ENCODE results near the gene LLGL2. TPM values are rescaled to one million over a fixed set of nuclear protein-coding genes. Genes with fewer than 3 reads are reported as not detected.
"Not testable (repeated sequence)": the region's sequence is repeated elsewhere in the genome, so short reads cannot be mapped to it uniquely, and the experiment has no call there.

LLGL2 gene
- polyA plus RNA-seq (2013), result 9.5 TPM

GRCh38 chr17:75524970-75525805, at the start of gene LLGL2:
Gene LLGL2 (plus strand): TSS chr17:75525697. CDS start chr17:75543427, 17,730 bp downstream.
- H3K27ac ChIP-seq (ENCODE audit: insufficient read depth in 1 of 2, low read depth in 1 of 2, low read length in 2 of 2, poor library complexity in 1 of 2, severe bottlenecking in 2 of 2), result no peak within 1 kb of the TSS

GRCh38 chr17:75475851-75476250, 49.6 kb upstream of the LLGL2 start:
- CTCF ChIA-PET, result interaction anchor here (1.0 to 2.7 kb wide), 3 partner anchors 11 to 38 kb away, joined by 3 to 9 read pairs (median 5); no protein-coding TSS in a partner anchor
- peaks cover 5 to 47% (median 36%) of the 10 kb centered on the region in 4 experiments for H3K36me3 ChIP-seq (ENCODE audit: control insufficient read depth in 4 of 4, insufficient read depth in 4 of 4, low read length in 3 of 4)
- 100% methylated on average over 1 of the region's 3 CpGs for WGBS (ENCODE audit: insufficient coverage)
- H3K27ac ChIP-seq (ENCODE audit: insufficient read depth in 1 of 2, low read depth in 1 of 2, low read length in 2 of 2, poor library complexity in 1 of 2, severe bottlenecking in 2 of 2), result no peak overlapping the region
- no peak overlapping the region for H3K4me3 ChIP-seq (ENCODE audit: control insufficient read depth in 1 of 7, extremely low read depth in 1 of 7, insufficient read depth in 4 of 7, low read depth in 2 of 7, low read length in 6 of 7)
- H3K27me3 ChIP-seq (replicated peaks in 2 of 5; ENCODE audit: control insufficient read depth in 4 of 5, insufficient read depth in 5 of 5, low read length in 4 of 5), result no peaks in the 10 kb centered on the region
- no peaks in the 10 kb centered on the region for H3K4me1 ChIP-seq (ENCODE audit: control extremely low read depth in 1 of 4, control insufficient read depth in 4 of 4, insufficient read depth in 4 of 4, low read length in 3 of 4)
- POLR2A ChIA-PET, result no interaction called here
- no peaks in the 10 kb centered on the region for H3K9me3 ChIP-seq (ENCODE audit: control extremely low read depth in 1 of 5, control insufficient read depth in 4 of 5, insufficient read depth in 2 of 5, low read depth in 1 of 5, low read length in 4 of 5)
- no peak for DNase-seq

More at GRCh38 chr17:75524970-75525805, at the start of gene LLGL2:
- H3K4me1 ChIP-seq (ENCODE audit: control extremely low read depth in 1 of 4, control insufficient read depth in 4 of 4, insufficient read depth in 4 of 4, low read length in 3 of 4), result peaks cover 0 to 20% (median 19%) of the 10 kb centered on the region in 4 experiments
- peaks cover 0 to 12% (median 0%) of the 10 kb centered on the region in 5 experiments for H3K27me3 ChIP-seq (replicated peaks in 2 of 5; ENCODE audit: control insufficient read depth in 4 of 5, insufficient read depth in 5 of 5, low read length in 4 of 5)
- ChIA-PET CTCF (interaction anchor here (0.7 to 1.2 kb wide), 9 partner anchors 9 to 263 kb away, joined by 3 to 6 read pairs (median 3); partner anchors contain the start of gene TSEN54), POLR2A (interaction anchor here (0.8 to 2.3 kb wide), 5 partner anchors 9 to 66 kb away, joined by 3 to 8 read pairs (median 5); partner anchors contain the start of gene TSEN54)
- H3K9me3 ChIP-seq (ENCODE audit: control extremely low read depth in 1 of 5, control insufficient read depth in 4 of 5, insufficient read depth in 2 of 5, low read depth in 1 of 5, low read length in 4 of 5), result no peaks in the 10 kb centered on the region
- peaks cover 0 to 30% (median 15%) of the 10 kb centered on the region in 4 experiments for H3K36me3 ChIP-seq (ENCODE audit: control insufficient read depth in 4 of 4, insufficient read depth in 4 of 4, low read length in 3 of 4)
- WGBS (ENCODE audit: insufficient coverage), result 0% methylated on average over 44 of the region's 108 CpGs
- DNase-seq, result peak; percentile 68 to 85 (median 85)
- H3K4me3 ChIP-seq (ENCODE audit: control insufficient read depth in 1 of 7, extremely low read depth in 1 of 7, insufficient read depth in 4 of 7, low read depth in 2 of 7, low read length in 6 of 7), result peak within 1 kb of the TSS; percentile 64 to 82 (median 65)

GRCh38 chr17:75476271-75476671, 49.2 kb upstream of the LLGL2 start:
- WGBS (ENCODE audit: insufficient coverage), result 96% methylated on average over 5 of the region's 8 CpGs
- DNase-seq, result no peak
- H3K4me1 ChIP-seq (ENCODE audit: control extremely low read depth in 1 of 4, control insufficient read depth in 4 of 4, insufficient read depth in 4 of 4, low read length in 3 of 4), result no peaks in the 10 kb centered on the region
- ChIA-PET CTCF (interaction anchor here (1.0 to 1.6 kb wide), 3 partner anchors 10 to 37 kb away, joined by 3 to 5 read pairs (median 4); no protein-coding TSS in a partner anchor), POLR2A (no interaction called here)
- no peaks in the 10 kb centered on the region for H3K27me3 ChIP-seq (replicated peaks in 2 of 5; ENCODE audit: control insufficient read depth in 4 of 5, insufficient read depth in 5 of 5, low read length in 4 of 5)
- H3K9me3 ChIP-seq (ENCODE audit: control extremely low read depth in 1 of 5, control insufficient read depth in 4 of 5, insufficient read depth in 2 of 5, low read depth in 1 of 5, low read length in 4 of 5), result no peaks in the 10 kb centered on the region
- H3K4me3 ChIP-seq (ENCODE audit: control insufficient read depth in 1 of 7, extremely low read depth in 1 of 7, insufficient read depth in 4 of 7, low read depth in 2 of 7, low read length in 6 of 7), result no peak overlapping the region
- H3K27ac ChIP-seq (ENCODE audit: insufficient read depth in 1 of 2, low read depth in 1 of 2, low read length in 2 of 2, poor library complexity in 1 of 2, severe bottlenecking in 2 of 2), result no peak overlapping the region
- peaks cover 5 to 47% (median 36%) of the 10 kb centered on the region in 4 experiments for H3K36me3 ChIP-seq (ENCODE audit: control insufficient read depth in 4 of 4, insufficient read depth in 4 of 4, low read length in 3 of 4)

GRCh38 chr17:75476752-75477489, 48.6 kb upstream of the LLGL2 start:
- 89% methylated on average over 9 of the region's 11 CpGs for WGBS (ENCODE audit: insufficient coverage)
- POLR2A ChIA-PET, result no interaction called here
- no peak for DNase-seq
- CTCF ChIA-PET, result interaction anchor here (1.1 to 1.6 kb wide), 2 partner anchors 10 to 11 kb away, joined by 4 to 5 read pairs; no protein-coding TSS in a partner anchor
- H3K4me1 ChIP-seq (ENCODE audit: control extremely low read depth in 1 of 4, control insufficient read depth in 4 of 4, insufficient read depth in 4 of 4, low read length in 3 of 4), result no peaks in the 10 kb centered on the region
- no peak overlapping the region for H3K4me3 ChIP-seq (ENCODE audit: control insufficient read depth in 1 of 7, extremely low read depth in 1 of 7, insufficient read depth in 4 of 7, low read depth in 2 of 7, low read length in 6 of 7)
- no peaks in the 10 kb centered on the region for H3K9me3 ChIP-seq (ENCODE audit: control extremely low read depth in 1 of 5, control insufficient read depth in 4 of 5, insufficient read depth in 2 of 5, low read depth in 1 of 5, low read length in 4 of 5)
- no peak overlapping the region for H3K27ac ChIP-seq (ENCODE audit: insufficient read depth in 1 of 2, low read depth in 1 of 2, low read length in 2 of 2, poor library complexity in 1 of 2, severe bottlenecking in 2 of 2)
- peaks cover 5 to 43% (median 34%) of the 10 kb centered on the region in 4 experiments for H3K36me3 ChIP-seq (ENCODE audit: control insufficient read depth in 4 of 4, insufficient read depth in 4 of 4, low read length in 3 of 4)
- no peaks in the 10 kb centered on the region for H3K27me3 ChIP-seq (replicated peaks in 2 of 5; ENCODE audit: control insufficient read depth in 4 of 5, insufficient read depth in 5 of 5, low read length in 4 of 5)

- H3K4me3 ChIP-seq (ENCODE audit: control insufficient read depth in 1 of 7, extremely low read depth in 1 of 7, insufficient read depth in 4 of 7, low read depth in 2 of 7, low read length in 6 of 7); H3K9me3 ChIP-seq (ENCODE audit: control extremely low read depth in 1 of 5, control insufficient read depth in 4 of 5, insufficient read depth in 2 of 5, low read depth in 1 of 5, low read length in 4 of 5); DNase-seq; POLR2A ChIA-PET; H3K27me3 ChIP-seq (replicated peaks in 2 of 5; ENCODE audit: control insufficient read depth in 4 of 5, insufficient read depth in 5 of 5, low read length in 4 of 5); H3K4me1 ChIP-seq (ENCODE audit: control extremely low read depth in 1 of 4, control insufficient read depth in 4 of 4, insufficient read depth in 4 of 4, low read length in 3 of 4); H3K27ac ChIP-seq (ENCODE audit: insufficient read depth in 1 of 2, low read depth in 1 of 2, low read length in 2 of 2, poor library complexity in 1 of 2, severe bottlenecking in 2 of 2): not testable (repeated sequence)
- H3K36me3 ChIP-seq (ENCODE audit: control insufficient read depth in 4 of 4, insufficient read depth in 4 of 4, low read length in 3 of 4), result peaks cover 5 to 37% (median 30%) of the 10 kb centered on the region in 4 experiments
- WGBS (ENCODE audit: insufficient coverage), result 97% methylated on average over 11 of the region's 11 CpGs
- CTCF ChIA-PET, result interaction anchor here (1.1 to 1.7 kb wide), 3 partner anchors 9 to 20 kb away, joined by 4 to 5 read pairs (median 4); no protein-coding TSS in a partner anchor
These were observed 48.0 kb upstream of the LLGL2 start for GRCh38 chr17:75477490-75477862.

- peaks cover 7 to 27% (median 21%) of the 10 kb centered on the region in 4 experiments for H3K36me3 ChIP-seq (ENCODE audit: control insufficient read depth in 4 of 4, insufficient read depth in 4 of 4, low read length in 3 of 4)
- H3K9me3 ChIP-seq (ENCODE audit: control extremely low read depth in 1 of 5, control insufficient read depth in 4 of 5, insufficient read depth in 2 of 5, low read depth in 1 of 5, low read length in 4 of 5), result no peaks in the 10 kb centered on the region
- no peak overlapping the region for H3K4me3 ChIP-seq (ENCODE audit: control insufficient read depth in 1 of 7, extremely low read depth in 1 of 7, insufficient read depth in 4 of 7, low read depth in 2 of 7, low read length in 6 of 7)
- ChIA-PET CTCF (interaction anchor here (1.3 to 1.7 kb wide), 3 partner anchors 9 to 51 kb away, joined by 4 to 5 read pairs (median 4); no protein-coding TSS in a partner anchor), POLR2A (no interaction called here)
- no peak overlapping the region for H3K27ac ChIP-seq (ENCODE audit: insufficient read depth in 1 of 2, low read depth in 1 of 2, low read length in 2 of 2, poor library complexity in 1 of 2, severe bottlenecking in 2 of 2)
- WGBS (ENCODE audit: insufficient coverage), result 91% methylated on average over 6 of the region's 7 CpGs
- H3K27me3 ChIP-seq (replicated peaks in 2 of 5; ENCODE audit: control insufficient read depth in 4 of 5, insufficient read depth in 5 of 5, low read length in 4 of 5), result no peaks in the 10 kb centered on the region
- no peaks in the 10 kb centered on the region for H3K4me1 ChIP-seq (ENCODE audit: control extremely low read depth in 1 of 4, control insufficient read depth in 4 of 4, insufficient read depth in 4 of 4, low read length in 3 of 4)
- DNase-seq, result no peak
These were observed 47.0 kb upstream of the LLGL2 start for GRCh38 chr17:75478508-75478907.

All from common myeloid progenitor, CD34-positive (primary cell).